NK-92 treated with Interleukin-12 subunit alpha and Interleukin-12 subunit beta, amount 100 ng/mL, for 24 hours (cell line): ENCODE results near the gene TMLHE.
"Not testable (repeated sequence)": the region's sequence is repeated elsewhere in the genome, so short reads cannot be mapped to it uniquely, and the experiment has no call there.

ENCODE experiments used
- DNase-seq: peaks from one replicate; lab custom pipeline; 2025; lab: John Stamatoyannopoulos, UW

The TMLHE gene

GRCh38 chrX:155612312-155613224 lies at the start of gene TMLHE, which contains the start of gene SPRY3:
Gene TMLHE, minus strand, starts transcription at chrX:155612952. Its CDS starts 67,676 bp downstream, at chrX:155545276.
Gene SPRY3, plus strand, starts transcription at chrX:155612586.
- no peak for DNase-seq

- DNase-seq, result no peak
These were observed 49.5 kb upstream of the TMLHE start for GRCh38 chrX:155662282-155662681.

- DNase-seq, result no peak
These were observed 32.4 kb upstream of the TMLHE start for GRCh38 chrX:155645180-155645579.

- no peak for DNase-seq
These were observed 30.5 kb upstream of the TMLHE start for GRCh38 chrX:155643240-155643639.

DNA sequence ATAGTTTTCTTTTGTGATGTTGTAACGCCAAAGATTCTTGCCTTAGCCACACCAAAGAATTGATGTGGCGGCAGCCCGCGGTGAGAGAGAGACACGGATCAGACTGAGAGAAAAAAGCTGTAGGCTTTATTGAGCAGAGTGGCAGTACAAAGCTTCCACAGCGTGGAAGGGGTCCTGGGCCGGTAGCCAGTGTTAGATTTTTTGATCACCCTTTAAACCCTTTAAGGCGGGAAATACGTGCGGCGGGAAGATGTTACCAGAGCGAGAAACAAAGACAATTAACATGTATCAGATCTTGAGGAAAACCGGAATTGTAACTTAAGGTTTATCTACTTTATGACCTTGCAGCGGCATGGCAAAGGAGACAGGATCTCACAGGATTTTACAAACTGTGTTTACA lies 28.6 kb upstream of the TMLHE start:
- not testable (repeated sequence) for DNase-seq

DNA sequence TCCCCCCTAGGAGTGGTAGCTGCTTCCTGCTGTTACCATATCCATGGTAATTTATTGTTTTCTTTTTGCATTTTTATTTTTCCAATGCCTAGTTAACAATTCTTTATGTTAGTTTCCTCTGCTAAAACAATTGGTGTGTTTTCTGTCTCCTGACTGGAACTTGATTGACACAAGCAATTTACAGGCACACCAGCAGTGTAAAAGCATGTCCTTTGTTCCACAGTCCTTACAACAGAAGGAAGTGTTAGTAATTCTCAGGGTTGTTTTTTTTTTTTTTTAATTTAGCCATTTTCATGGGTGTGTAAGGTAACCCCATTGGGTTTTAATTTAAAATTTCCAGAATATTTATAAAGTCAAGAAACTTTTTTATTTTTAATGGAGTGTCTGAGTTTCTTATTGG lies 25.0 kb upstream of the TMLHE start:
- no peak for DNase-seq

GRCh38 chrX:155635019-155635418 lies 22.3 kb upstream of the TMLHE start:
- not testable (repeated sequence) for DNase-seq

DNA sequence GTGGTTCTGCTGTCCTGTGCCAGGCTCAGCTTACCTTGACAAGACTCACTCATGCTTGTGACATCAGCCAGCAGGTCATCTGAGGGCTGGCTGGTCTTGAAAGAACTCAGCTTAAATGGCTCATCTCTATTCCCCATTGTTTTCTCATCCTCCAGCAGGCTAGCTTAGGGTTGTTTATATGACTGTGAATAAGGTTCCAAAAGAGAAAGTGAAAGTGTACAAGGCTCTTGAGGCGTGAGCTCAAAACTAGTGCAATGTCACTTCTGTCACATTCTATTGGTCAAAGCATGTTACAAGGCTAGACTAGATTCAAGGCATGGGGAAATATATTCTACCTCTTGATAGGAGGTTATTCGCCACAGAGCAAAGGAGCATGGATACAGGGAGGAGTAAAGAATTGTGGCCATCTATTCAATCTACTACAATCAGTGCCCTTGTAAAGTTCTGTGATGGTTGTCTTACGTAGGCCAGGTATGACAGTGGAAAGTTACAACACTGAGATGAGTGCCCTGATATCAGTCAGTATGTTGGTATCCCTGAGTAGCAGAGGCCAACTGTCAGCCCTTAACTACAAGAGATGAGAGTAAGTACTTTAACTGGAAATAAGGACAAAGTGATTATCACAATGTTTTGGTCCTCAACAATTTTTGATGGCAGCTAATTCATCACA lies 19.8 kb upstream of the TMLHE start:
- DNase-seq, result no peak

DNA sequence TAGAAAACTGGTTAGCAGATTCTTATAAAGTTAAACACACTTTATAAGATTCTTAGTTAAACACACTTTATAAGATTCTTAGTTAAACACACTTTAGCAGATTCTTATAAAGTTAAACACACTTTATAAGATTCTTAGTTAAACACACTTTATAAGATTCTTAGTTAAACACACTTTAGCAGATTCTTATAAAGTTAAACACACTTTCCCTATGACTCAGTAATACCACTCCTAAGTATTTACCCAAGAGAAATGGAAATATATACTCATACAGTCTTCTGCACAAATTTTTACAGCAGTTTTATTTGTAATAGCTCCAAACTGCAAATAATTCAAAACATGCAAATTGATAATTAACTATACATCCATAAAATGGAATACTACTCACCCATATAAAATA lies 7.4 kb upstream of the TMLHE start:
- DNase-seq, result not testable (repeated sequence)

DNA sequence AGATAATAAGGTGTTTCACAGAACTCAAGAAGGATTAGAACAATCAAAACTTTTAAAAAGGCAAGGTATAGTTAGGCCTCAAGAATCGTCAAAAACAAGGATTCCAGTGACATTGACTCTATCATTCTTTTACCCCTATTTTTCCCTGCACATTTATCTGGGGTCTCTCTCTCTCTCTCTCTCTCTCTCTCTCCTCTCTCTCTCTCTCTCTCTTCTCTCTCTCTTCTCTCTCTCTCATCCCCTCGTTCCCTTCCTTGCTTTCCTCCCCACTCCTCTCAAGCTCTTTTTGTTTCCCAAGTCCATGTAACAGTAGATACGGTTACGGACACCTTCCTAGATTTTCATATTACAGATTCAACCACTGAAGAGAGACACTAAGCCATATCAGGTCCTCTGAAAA lies 3.2 kb upstream of the TMLHE start:
- no peak for DNase-seq

DNA sequence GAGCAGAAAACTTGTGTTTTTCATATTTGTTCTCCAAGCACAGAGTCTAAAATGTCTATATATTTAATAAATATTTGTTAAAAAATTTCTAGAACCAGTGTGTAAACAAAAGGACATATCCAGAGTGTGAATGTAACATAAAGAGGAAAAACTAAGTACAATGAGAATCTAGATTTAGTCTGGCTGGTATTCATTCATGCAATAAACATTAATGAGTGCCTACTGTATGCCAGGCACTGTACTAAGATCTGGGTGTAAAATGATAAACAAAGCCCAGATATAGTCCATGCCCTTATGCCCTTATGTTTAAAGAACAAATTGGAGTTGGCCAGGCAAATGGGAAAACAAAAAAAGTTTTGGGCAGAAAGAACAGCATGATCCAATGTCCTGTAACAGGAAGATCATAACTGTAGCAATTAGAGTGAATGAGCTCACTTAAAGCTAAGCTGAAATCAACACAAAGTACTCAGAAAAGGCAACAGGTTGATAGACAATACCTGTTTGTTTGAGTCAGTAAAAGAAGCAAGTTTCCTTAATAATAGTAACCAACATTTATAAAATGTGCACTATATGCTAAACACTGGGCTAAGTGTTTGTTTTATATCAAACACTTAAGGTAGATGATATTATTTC lies 1.3 kb upstream of the TMLHE start:
- no peak for DNase-seq

DNA sequence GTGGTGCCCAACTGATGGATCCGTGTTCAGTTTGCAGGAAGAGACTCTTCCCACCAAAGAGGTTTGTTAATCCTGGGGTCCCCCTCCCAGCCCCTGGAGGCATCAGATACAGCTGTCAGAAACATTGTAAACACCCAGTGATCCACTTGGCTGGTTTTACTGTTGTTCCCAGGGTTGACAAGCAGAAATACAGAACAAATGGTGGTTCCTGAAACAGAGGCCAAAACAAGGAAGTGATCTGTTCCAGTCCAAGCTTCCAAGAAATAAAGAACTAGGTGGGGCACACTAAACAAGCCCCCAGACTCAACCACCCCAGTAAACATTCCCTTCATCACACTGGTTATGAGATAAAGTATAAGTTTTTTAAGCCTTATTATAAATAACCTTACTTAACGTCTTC lies 1.4 kb downstream of the TMLHE start:
- no peak for DNase-seq

DNA sequence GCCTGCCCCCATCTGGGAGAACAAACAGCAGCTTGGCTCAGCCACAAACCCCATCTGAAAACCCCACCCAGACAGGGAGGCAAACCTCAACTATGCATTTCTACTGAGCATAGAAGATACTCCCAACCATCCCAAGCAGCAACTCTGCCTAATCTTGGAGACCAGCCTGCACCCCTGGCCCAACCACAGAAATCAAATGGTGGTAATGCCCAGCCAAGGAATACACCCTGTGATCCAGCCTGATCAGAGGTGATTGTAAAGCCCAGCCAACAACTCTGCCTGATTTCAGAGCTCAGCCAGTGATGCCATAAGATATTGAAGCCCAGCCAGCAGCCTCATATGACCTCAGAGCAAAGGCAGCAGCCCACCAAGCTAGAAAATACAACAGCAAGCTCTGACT lies 19.8 kb downstream of the TMLHE start:
- DNase-seq, result no peak

DNA sequence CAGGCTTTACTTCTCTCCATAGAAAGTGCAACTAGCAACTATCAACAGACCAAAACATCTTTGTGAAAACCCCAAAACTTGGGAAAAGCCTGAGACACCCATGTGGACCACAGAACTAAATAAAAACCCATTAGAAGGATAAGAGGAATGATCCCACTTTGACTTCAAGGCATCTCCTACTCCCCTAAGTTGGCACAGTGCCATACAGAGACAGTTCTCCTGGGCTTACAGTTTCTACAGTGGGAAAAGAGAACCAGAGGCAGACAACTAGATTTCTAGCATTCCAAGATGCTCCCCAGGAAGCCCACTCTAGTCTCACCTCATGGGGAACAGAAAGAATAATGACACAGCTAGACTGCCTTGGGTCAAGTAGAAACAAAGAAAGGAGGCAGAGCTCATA lies 20.4 kb downstream of the TMLHE start:
- no peak for DNase-seq

- DNase-seq, result no peak
These were observed 35.1 kb downstream of the TMLHE start for GRCh38 chrX:155577682-155578081.

DNA sequence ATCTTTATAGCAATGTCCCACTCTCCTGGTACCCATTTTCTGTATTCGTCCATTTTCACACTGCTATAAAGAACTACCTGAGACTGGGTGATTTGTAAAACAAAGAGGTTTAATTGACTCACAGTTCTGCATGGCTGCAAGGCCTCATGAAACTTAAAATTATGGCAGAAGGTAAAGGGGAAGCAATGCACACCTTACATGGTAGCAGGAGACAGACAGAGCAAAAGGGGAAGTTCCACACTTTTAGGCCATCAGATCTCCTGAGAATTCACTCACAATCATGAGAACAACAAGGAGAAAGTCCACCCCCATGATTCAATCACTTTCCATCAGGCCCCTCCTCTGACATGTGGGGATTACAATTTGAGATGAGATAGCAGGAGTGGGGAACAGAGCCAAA lies 49.7 kb downstream of the TMLHE start:
- no peak for DNase-seq

GRCh38 chrX:155544881-155545280 lies 67.9 kb downstream of the TMLHE start:
- no peak for DNase-seq

GRCh38 chrX:155535866-155536265 lies 76.9 kb downstream of the TMLHE start:
- no peak for DNase-seq

DNA sequence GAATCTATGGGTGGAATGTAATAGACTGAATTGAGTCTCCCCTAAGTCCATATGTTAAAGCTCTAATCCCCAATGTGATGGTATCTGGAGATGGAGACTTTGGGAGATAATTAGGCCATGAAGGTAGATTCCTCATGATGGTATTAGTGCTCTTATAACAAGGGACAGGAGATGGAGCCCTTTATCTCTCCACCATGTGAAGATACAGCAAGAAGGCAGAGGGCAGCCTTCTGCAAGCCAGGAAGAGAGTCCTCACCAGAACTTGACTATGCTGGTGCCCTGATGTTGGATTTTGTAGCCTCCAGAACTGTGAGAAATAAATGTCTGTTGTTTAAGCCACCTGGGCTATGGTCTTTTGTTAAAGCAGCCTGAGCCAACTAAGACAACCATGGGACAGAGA lies 78.0 kb downstream of the TMLHE start:
- no peak for DNase-seq

- DNase-seq, result not testable (repeated sequence)
These were observed 85.7 kb downstream of the TMLHE start for GRCh38 chrX:155527023-155527422.

DNA sequence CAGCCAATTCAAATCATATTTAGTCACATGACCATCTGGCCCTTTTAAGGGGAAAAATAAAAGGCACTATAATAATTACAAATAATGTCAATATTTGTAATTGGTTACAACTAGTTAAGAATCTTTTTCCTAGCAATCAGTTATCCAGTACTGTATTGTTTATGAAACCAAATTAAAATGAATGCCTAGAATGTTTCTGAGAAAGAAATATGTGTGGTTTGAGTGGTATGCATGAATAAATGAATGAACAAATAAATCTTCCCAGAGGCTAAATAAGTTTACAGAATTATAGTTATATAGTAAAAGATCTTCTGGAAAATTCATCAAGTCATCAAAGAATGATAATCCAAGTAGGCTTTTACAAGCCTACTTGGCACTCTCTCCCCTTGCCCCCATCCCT lies 98.5 kb downstream of the TMLHE start:
- no peak for DNase-seq

DNA sequence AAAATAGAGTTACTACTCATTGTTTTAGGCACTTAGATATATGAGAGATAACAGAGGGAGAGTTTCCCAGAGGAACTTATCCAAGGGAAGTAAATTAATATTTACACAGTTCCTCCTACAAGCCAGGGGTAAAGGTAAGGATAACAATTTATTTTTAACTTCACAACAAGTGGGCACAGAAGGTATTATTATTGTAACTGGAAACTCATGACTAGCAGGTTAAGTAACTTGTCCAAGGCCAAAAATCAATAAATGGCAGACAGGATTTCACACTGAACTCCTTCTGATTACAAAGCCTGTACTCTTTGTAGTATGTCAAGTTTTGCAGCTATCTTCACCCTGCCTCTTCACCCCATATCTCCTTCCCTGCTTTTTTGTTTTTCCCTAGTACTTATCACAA lies 107.5 kb downstream of the TMLHE start:
- DNase-seq, result no peak

DNA sequence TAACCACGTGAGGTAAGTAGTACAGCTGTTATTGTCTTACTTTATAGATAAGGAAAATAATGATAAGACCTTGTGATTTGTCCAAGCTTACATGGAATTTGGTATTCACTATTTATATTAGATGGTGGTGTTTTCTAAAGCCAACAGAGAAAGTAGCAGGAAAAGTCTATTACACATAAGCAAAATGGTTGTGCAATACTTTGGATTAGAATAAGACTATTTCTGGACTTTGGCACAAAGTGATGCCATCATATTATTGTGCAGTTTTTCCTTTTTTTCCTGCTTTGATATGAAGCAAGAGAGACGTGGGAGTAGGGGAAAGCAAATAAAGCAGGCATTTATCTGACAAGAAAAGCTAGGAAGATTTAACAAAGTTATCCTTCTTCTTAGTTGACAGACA lies 117.6 kb downstream of the TMLHE start:
- not testable (repeated sequence) for DNase-seq
